Astrocyte (in vitro differentiated cells and primary cell): Measurements from ENCODE around the gene CAMK2G.

ENCODE experiments used
- EZH2 ChIP-seq: IDR thresholded peaks from 2 replicates; pipeline ENCODE4 v1.6.1; 2012; ENCODE audit warnings: mild to moderate bottlenecking, low read length, inconsistent platforms; ENCODE audit not compliant: insufficient read depth
- TF ChIP-seq, protein P1 (sequence below): IDR thresholded peaks from 2 replicates; pipeline ENCODE4 v1.5.1; 2011; ENCODE audit warnings: low read depth, mild to moderate bottlenecking, inconsistent platforms, low read length, moderate library complexity; ENCODE audit not compliant: insufficient read depth

DNA sequence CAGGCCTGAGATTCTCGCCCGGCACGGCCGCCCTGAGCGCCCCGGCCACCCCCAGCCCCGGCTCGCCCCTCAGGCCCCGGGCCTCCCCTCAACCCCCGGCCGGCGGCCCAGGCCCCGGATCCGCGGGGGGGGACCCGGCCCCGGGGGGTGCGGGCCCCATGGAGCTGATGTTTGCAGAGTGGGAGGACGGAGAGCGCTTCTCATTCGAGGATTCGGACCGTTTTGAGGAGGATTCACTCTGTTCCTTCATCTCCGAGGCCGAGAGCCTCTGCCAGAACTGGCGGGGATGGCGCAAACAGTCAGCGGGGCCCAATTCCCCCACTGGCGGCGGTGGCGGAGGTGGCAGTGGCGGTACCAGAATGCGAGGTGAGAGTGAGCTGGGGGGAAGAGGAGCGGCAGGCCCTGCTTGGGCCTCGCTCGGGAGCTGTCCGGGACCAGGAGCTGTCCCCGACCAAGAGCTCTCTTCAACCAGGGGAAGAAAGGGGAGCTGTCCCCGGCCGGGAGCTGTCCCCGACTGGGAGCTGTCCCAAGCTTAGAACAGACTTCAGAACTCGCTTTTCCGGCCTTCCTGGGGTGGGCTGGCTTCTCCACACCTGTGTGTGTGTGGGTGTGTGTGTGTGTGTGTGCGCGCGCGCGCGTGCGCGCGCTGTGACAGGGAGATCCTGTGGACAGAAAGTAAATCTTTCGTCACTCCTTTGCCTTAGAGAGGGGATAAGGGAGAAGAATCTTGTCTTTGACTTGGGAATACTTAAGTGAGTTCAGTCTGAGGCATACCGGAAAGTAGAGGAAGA lies 88.4 kb downstream of the CAMK2G start:
- TF ChIP-seq, protein P1, sequence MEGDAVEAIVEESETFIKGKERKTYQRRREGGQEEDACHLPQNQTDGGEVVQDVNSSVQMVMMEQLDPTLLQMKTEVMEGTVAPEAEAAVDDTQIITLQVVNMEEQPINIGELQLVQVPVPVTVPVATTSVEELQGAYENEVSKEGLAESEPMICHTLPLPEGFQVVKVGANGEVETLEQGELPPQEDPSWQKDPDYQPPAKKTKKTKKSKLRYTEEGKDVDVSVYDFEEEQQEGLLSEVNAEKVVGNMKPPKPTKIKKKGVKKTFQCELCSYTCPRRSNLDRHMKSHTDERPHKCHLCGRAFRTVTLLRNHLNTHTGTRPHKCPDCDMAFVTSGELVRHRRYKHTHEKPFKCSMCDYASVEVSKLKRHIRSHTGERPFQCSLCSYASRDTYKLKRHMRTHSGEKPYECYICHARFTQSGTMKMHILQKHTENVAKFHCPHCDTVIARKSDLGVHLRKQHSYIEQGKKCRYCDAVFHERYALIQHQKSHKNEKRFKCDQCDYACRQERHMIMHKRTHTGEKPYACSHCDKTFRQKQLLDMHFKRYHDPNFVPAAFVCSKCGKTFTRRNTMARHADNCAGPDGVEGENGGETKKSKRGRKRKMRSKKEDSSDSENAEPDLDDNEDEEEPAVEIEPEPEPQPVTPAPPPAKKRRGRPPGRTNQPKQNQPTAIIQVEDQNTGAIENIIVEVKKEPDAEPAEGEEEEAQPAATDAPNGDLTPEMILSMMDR, result no peak
- TF ChIP-seq EZH2, result no peak
